Measurements from ENCODE around the gene EMC6.

EMC6 gene

GRCh38 chr17:3679531-3680126, 11.0 kb downstream of the EMC6 start:
- no peak overlapping the region for H3K4me3 Mint-ChIP-seq
- peak overlapping the region in 1 of 2 donors; percentile 75 for H3K27ac Mint-ChIP-seq
- peaks cover 14 to 20% of the 10 kb centered on the region in 2 donors for H3K4me1 Mint-ChIP-seq (ENCODE audit: low read depth in 2 of 2)
- no peak for DNase-seq
- H3K36me3 Mint-ChIP-seq (ENCODE audit: insufficient read depth) = peaks cover 17% of the 10 kb centered on the region
- no peaks in the 10 kb centered on the region for H3K27me3 Mint-ChIP-seq
- H3K9me3 Mint-ChIP-seq = no peaks in the 10 kb centered on the region
- no peak for ATAC-seq (replicated peaks)

GRCh38 chr17:3681057-3681456, 12.4 kb downstream of the EMC6 start:
- Mint-ChIP-seq H3K4me1 (ENCODE audit: low read depth in 2 of 2) (peaks cover 14 to 20% of the 10 kb centered on the region in 2 donors), H3K36me3 (ENCODE audit: insufficient read depth) (peaks cover 18% of the 10 kb centered on the region), H3K27me3 (no peaks in the 10 kb centered on the region), H3K9me3 (no peaks in the 10 kb centered on the region), H3K27ac (no peak overlapping the region), H3K4me3 (no peak overlapping the region)
- DNase-seq (no peak), ATAC-seq (replicated peaks) (no peak)

- ATAC-seq (replicated peaks) (no peak), DNase-seq (no peak)
- H3K27ac Mint-ChIP-seq = no peak overlapping the region
Observed at GRCh38 chr17:3681565-3681964, 13.0 kb downstream of the EMC6 start.

GRCh38 chr17:3682033-3682432, 13.4 kb downstream of the EMC6 start:
- Mint-ChIP-seq H3K27me3 (no peaks in the 10 kb centered on the region), H3K9me3 (no peaks in the 10 kb centered on the region), H3K27ac (peak overlapping the region in 1 of 2 donors; percentile 66), H3K4me3 (peak overlapping the region in 1 of 2 donors; percentile 31), H3K36me3 (ENCODE audit: insufficient read depth) (peaks cover 18% of the 10 kb centered on the region), H3K4me1 (ENCODE audit: low read depth in 2 of 2) (peaks cover 14 to 20% of the 10 kb centered on the region in 2 donors)
- no peak for DNase-seq
- no peak for ATAC-seq (replicated peaks)

More at GRCh38 chr17:3681565-3681964, 13.0 kb downstream of the EMC6 start:
- Mint-ChIP-seq H3K4me3 (no peak overlapping the region), H3K9me3 (no peaks in the 10 kb centered on the region), H3K4me1 (ENCODE audit: low read depth in 2 of 2) (peaks cover 14 to 20% of the 10 kb centered on the region in 2 donors), H3K27me3 (no peaks in the 10 kb centered on the region), H3K36me3 (ENCODE audit: insufficient read depth) (peaks cover 18% of the 10 kb centered on the region)

GRCh38 chr17:3683054-3683511, 14.5 kb downstream of the EMC6 start:
- DNase-seq = peak; percentile 53 to 62 (median 56)
- no peak overlapping the region for H3K4me3 Mint-ChIP-seq
- peak overlapping the region; percentile 41 to 44 for H3K27ac Mint-ChIP-seq

GRCh38 chr17:3685174-3685573, 16.6 kb downstream of the EMC6 start:
- ATAC-seq (replicated peaks) = no peak
- no peak overlapping the region for H3K4me3 Mint-ChIP-seq
- DNase-seq = no peak

More at GRCh38 chr17:3683054-3683511, 14.5 kb downstream of the EMC6 start:
- Mint-ChIP-seq H3K9me3 (no peaks in the 10 kb centered on the region), H3K36me3 (ENCODE audit: insufficient read depth) (peaks cover 18% of the 10 kb centered on the region), H3K4me1 (ENCODE audit: low read depth in 2 of 2) (peaks cover 14 to 20% of the 10 kb centered on the region in 2 donors), H3K27me3 (no peaks in the 10 kb centered on the region)
- ATAC-seq (replicated peaks) = peak; percentile 94

DNA sequence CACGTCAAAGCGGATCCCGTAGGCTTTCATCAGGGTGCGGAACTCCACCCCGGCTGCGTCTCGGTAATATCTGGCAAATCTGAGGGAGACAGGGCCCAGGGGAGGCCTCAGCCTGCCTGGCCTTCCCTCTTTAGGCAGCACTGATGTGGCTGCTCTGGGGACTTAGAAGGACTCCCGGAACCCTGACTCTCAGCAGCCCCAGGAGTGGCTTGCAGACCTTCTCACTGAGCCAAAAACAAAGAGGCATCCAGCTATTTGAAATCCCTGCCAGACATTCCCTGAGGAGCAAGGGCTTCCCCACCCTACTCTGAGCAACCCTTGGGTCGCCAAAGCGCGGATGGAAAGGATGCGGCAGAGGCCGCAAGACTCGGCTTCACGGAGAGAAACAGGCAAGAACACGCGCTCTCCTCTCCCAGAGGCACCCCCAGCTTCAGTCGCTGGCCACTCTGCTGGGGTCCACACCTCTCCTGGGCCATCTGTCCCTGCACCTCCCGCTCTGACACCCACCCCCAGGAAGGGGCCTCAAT, 19.5 kb downstream of the EMC6 start:
- H3K27ac Mint-ChIP-seq = no peak overlapping the region
- no peak overlapping the region for H3K4me3 Mint-ChIP-seq
- no peaks in the 10 kb centered on the region for H3K9me3 Mint-ChIP-seq
- no peak for ATAC-seq (replicated peaks)
- H3K4me1 Mint-ChIP-seq (ENCODE audit: low read depth in 2 of 2) = peaks cover 7 to 9% of the 10 kb centered on the region in 2 donors
- peaks cover 16% of the 10 kb centered on the region for H3K36me3 Mint-ChIP-seq (ENCODE audit: insufficient read depth)
- H3K27me3 Mint-ChIP-seq = no peaks in the 10 kb centered on the region
- no peak for DNase-seq

More at GRCh38 chr17:3685174-3685573, 16.6 kb downstream of the EMC6 start:
- no peaks in the 10 kb centered on the region for H3K9me3 Mint-ChIP-seq
- H3K36me3 Mint-ChIP-seq (ENCODE audit: insufficient read depth) = peaks cover 18% of the 10 kb centered on the region
- H3K27me3 Mint-ChIP-seq = no peaks in the 10 kb centered on the region
- no peak overlapping the region for H3K27ac Mint-ChIP-seq
- peaks cover 11 to 19% of the 10 kb centered on the region in 2 donors for H3K4me1 Mint-ChIP-seq (ENCODE audit: low read depth in 2 of 2)

- H3K4me3 Mint-ChIP-seq = no peak overlapping the region
- peaks cover 9 to 10% of the 10 kb centered on the region in 2 donors for H3K4me1 Mint-ChIP-seq (ENCODE audit: low read depth in 2 of 2)
- ATAC-seq (replicated peaks) (no peak), DNase-seq (no peak)
- H3K9me3 Mint-ChIP-seq = no peaks in the 10 kb centered on the region
- H3K27me3 Mint-ChIP-seq = no peaks in the 10 kb centered on the region
- H3K36me3 Mint-ChIP-seq (ENCODE audit: insufficient read depth) = peaks cover 15% of the 10 kb centered on the region
- H3K27ac Mint-ChIP-seq = no peak overlapping the region
Observed at GRCh38 chr17:3688852-3689261, 20.2 kb downstream of the EMC6 start.

GRCh38 chr17:3689262-3690093, 20.9 kb downstream of the EMC6 start:
- no peaks in the 10 kb centered on the region for H3K9me3 Mint-ChIP-seq
- no peak for DNase-seq
- no peak overlapping the region for H3K27ac Mint-ChIP-seq
- peaks cover 14 to 15% of the 10 kb centered on the region in 2 donors for H3K4me1 Mint-ChIP-seq (ENCODE audit: low read depth in 2 of 2)
- peaks cover 15% of the 10 kb centered on the region for H3K36me3 Mint-ChIP-seq (ENCODE audit: insufficient read depth)
- no peak overlapping the region for H3K4me3 Mint-ChIP-seq
- H3K27me3 Mint-ChIP-seq = no peaks in the 10 kb centered on the region
- no peak for ATAC-seq (replicated peaks)

GRCh38 chr17:3690094-3690715, 21.6 kb downstream of the EMC6 start:
- Mint-ChIP-seq H3K27me3 (no peaks in the 10 kb centered on the region), H3K36me3 (ENCODE audit: insufficient read depth) (peaks cover 11% of the 10 kb centered on the region), H3K4me3 (no peak overlapping the region), H3K9me3 (no peaks in the 10 kb centered on the region), H3K4me1 (ENCODE audit: low read depth in 2 of 2) (peaks cover 16 to 20% of the 10 kb centered on the region in 2 donors), H3K27ac (peak overlapping the region in 1 of 2 donors; percentile 60)
- ATAC-seq (replicated peaks) (no peak), DNase-seq (no peak)

DNA sequence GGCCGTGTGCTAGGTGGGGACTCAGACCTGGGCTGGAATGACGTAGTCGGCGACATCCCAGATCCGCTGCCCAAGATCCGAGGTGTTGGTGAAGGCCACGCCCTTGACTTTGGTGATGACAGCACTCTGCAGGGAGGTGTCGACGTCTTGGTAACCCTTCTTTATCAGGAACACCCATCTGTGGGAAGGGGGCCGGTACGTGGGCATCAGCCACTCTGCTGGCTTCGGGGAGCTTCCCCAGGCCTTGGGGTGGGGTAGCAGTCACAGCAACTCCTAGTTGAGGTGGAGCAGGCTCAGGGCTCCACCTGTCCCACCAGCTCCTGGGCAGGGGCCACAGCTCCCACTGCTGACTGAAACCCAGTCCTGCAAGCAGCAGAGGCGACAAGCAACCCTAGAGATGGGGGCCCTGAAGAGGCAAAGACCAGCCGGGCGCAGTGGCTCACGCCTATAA, 23.0 kb downstream of the EMC6 start:
- H3K27ac Mint-ChIP-seq = no peak overlapping the region
- H3K4me3 Mint-ChIP-seq = no peak overlapping the region
- no peaks in the 10 kb centered on the region for H3K27me3 Mint-ChIP-seq
- H3K4me1 Mint-ChIP-seq (ENCODE audit: low read depth in 2 of 2) = peaks cover 18 to 21% of the 10 kb centered on the region in 2 donors
- H3K9me3 Mint-ChIP-seq = no peaks in the 10 kb centered on the region
- DNase-seq (no peak), ATAC-seq (replicated peaks) (no peak)
- peaks cover 14% of the 10 kb centered on the region for H3K36me3 Mint-ChIP-seq (ENCODE audit: insufficient read depth)

DNA sequence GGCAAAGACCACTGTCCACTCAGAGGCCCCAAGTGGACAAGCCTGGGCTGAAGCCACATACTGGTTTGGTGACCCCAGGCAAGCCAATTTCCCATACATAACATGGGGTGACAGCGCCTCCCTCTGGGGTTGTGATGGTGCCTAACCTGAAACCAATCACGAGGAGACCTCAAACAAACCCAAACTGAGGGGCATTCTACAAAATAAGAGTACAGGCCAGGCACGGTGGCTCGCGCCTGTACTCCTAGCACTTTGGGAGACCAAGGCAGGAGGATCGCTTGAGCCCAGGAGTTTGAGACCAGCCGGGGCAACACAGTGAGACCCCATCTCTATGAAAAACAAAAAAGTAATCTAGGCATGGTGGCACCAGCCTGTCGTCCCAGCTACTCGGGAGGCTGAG, 23.7 kb downstream of the EMC6 start:
- Mint-ChIP-seq H3K27ac (no peak overlapping the region), H3K9me3 (no peaks in the 10 kb centered on the region), H3K27me3 (no peaks in the 10 kb centered on the region), H3K36me3 (ENCODE audit: insufficient read depth) (peaks cover 17% of the 10 kb centered on the region), H3K4me3 (no peak overlapping the region), H3K4me1 (ENCODE audit: low read depth in 2 of 2) (peaks cover 20 to 23% of the 10 kb centered on the region in 2 donors)
- ATAC-seq (replicated peaks) = no peak
- DNase-seq = no peak

GRCh38 chr17:3693141-3693540, 24.5 kb downstream of the EMC6 start:
- H3K27me3 Mint-ChIP-seq = no peaks in the 10 kb centered on the region
- peaks cover 17% of the 10 kb centered on the region for H3K36me3 Mint-ChIP-seq (ENCODE audit: insufficient read depth)
- no peaks in the 10 kb centered on the region for H3K9me3 Mint-ChIP-seq
- ATAC-seq (replicated peaks) = no peak
- peak overlapping the region in 1 of 2 donors; percentile 49 for H3K27ac Mint-ChIP-seq
- DNase-seq = no peak
- peak overlapping the region in 1 of 2 donors; percentile 12 for H3K4me3 Mint-ChIP-seq
- H3K4me1 Mint-ChIP-seq (ENCODE audit: low read depth in 2 of 2) = peaks cover 20 to 23% of the 10 kb centered on the region in 2 donors
